ENCODE data around the gene ATP10A. TPM values are rescaled to one million over a fixed set of nuclear protein-coding genes. Genes with fewer than 3 reads are reported as not detected.

The ATP10A gene
- total RNA-seq, 1 experiment from 2014 or later, result 2.1 TPM

- Mint-ChIP-seq H3K27me3 (ENCODE audit: low read depth) (no peaks in the 10 kb centered on the region), H3K36me3 (no peaks in the 10 kb centered on the region), H3K9me3 (peaks cover 12% of the 10 kb centered on the region; the same call in 1 of the 2 replicates), H3K4me3 (no peak overlapping the region), H3K4me1 (peaks cover 9% of the 10 kb centered on the region), H3K27ac (no peak overlapping the region)
- no peak for TF ChIP-seq ZBTB21 (CRISPR knock-in tag; IDR thresholded peaks at IDR 0.05; ENCODE audit: borderline replicate concordance)
- TF ChIP-seq RORB (CRISPR knock-in tag; IDR thresholded peaks at IDR 0.05), result no peak
- no peak for TF ChIP-seq CREM (CRISPR knock-in tag; IDR thresholded peaks at IDR 0.05)
- TF ChIP-seq NR2C2 (CRISPR knock-in tag; IDR thresholded peaks at IDR 0.05), result no peak
- TF ChIP-seq NR1H2 (CRISPR knock-in tag; IDR thresholded peaks at IDR 0.05), result no peak
- TF ChIP-seq ZBTB43 (CRISPR knock-in tag; IDR thresholded peaks at IDR 0.05), result no peak
- TF ChIP-seq ZNF281 (CRISPR knock-in tag; IDR thresholded peaks at IDR 0.05), result no peak
- no peak for TF ChIP-seq CTCF (IDR thresholded peaks at IDR 0.05)
- no peak for TF ChIP-seq ZNF263 (CRISPR knock-in tag; IDR thresholded peaks at IDR 0.05; ENCODE audit: low read depth)
- TF ChIP-seq ZNF423 (CRISPR knock-in tag; IDR thresholded peaks at IDR 0.05), result no peak
- TF ChIP-seq EMX1 (CRISPR knock-in tag; IDR thresholded peaks at IDR 0.05), result no peak
- CTCF ChIA-PET, result interaction anchor here (0.6 to 1.2 kb wide), 2 partner anchors 22 to 253 kb away, joined by 3 to 4 read pairs; no protein-coding TSS in a partner anchor
- ATAC-seq, result no peak
- POLR2A ChIA-PET, result no interaction called here
- no peak for DNase-seq (ENCODE audit: low spot score)
These were observed 101.0 kb downstream of the ATP10A start for GRCh38 chr15:25761971-25762662.

- no peak overlapping the region for H3K27ac Mint-ChIP-seq
- peaks cover 7% of the 10 kb centered on the region for H3K4me1 Mint-ChIP-seq
- no peaks in the 10 kb centered on the region for H3K27me3 Mint-ChIP-seq (ENCODE audit: low read depth)
- CTCF ChIA-PET, result interaction anchor here (0.7 kb wide), 1 partner anchor 1110 kb away, joined by 3 read pairs; no protein-coding TSS in a partner anchor
- DNase-seq (ENCODE audit: low spot score) (no peak), ATAC-seq (no peak)
- POLR2A ChIA-PET, result interaction anchor here (0.7 kb wide), 1 partner anchor 1916 kb away, joined by 3 read pairs; no protein-coding TSS in a partner anchor
- H3K36me3 Mint-ChIP-seq, result no peaks in the 10 kb centered on the region
- 0 out of 2 replicates have a peak, but pooled peaks cover 3% of the 10 kb centered on the region for H3K9me3 Mint-ChIP-seq
- H3K4me3 Mint-ChIP-seq, result no peak overlapping the region
- TF ChIP-seq SMAD3 (CRISPR knock-in tag; IDR thresholded peaks at IDR 0.05; ENCODE audit: borderline replicate concordance) (no peak), FOXJ3 (CRISPR knock-in tag; IDR thresholded peaks at IDR 0.05; ENCODE audit: borderline replicate concordance) (no peak), ZSCAN18 (CRISPR knock-in tag; IDR thresholded peaks at IDR 0.05) (no peak), CTCF (IDR thresholded peaks at IDR 0.05) (no peak), SOX15 (CRISPR knock-in tag; IDR thresholded peaks at IDR 0.05) (no peak), ZNF232 (CRISPR knock-in tag; IDR thresholded peaks at IDR 0.05) (no peak), NR2C2 (CRISPR knock-in tag; IDR thresholded peaks at IDR 0.05) (no peak), ZNF671 (CRISPR knock-in tag; IDR thresholded peaks at IDR 0.05) (no peak), TEAD1 (CRISPR knock-in tag; IDR thresholded peaks at IDR 0.05) (no peak), ZNF423 (CRISPR knock-in tag; IDR thresholded peaks at IDR 0.05) (no peak), STAT6 (CRISPR knock-in tag; conservative IDR thresholded peaks at IDR 0.05; ENCODE audit: low read depth) (no peak), JUN (CRISPR knock-in tag; IDR thresholded peaks at IDR 0.05) (no peak), NFE2L1 (CRISPR knock-in tag; IDR thresholded peaks at IDR 0.05) (no peak)
These were observed 103.7 kb downstream of the ATP10A start for GRCh38 chr15:25759421-25759820.

Data from WTC11 (cell line).